ENCODE data around the gene PPL.

Gene PPL

GRCh38 chr16:4922721-4923342 lies 14.1 kb downstream of the PPL start:
- no peak for DNase-seq (ENCODE audit: low read depth)
- no peak overlapping the region for H3K4me3 ChIP-seq (replicated peaks; ENCODE audit: low read depth, low read length)
- TF ChIP-seq CTCF (IDR thresholded peaks at IDR 0.05; ENCODE audit: low read length, missing control alignments) = no peak

GRCh38 chr16:4920826-4921225 lies 16.1 kb downstream of the PPL start:
- no peak for TF ChIP-seq CTCF (IDR thresholded peaks at IDR 0.05; ENCODE audit: low read length, missing control alignments)
- no peak for DNase-seq (ENCODE audit: low read depth)
- no peak overlapping the region for H3K4me3 ChIP-seq (replicated peaks; ENCODE audit: low read depth, low read length)

GRCh38 chr16:4918781-4919251 lies 18.1 kb downstream of the PPL start:
- TF ChIP-seq CTCF (IDR thresholded peaks at IDR 0.05; ENCODE audit: low read length, missing control alignments) = no peak
- no peak for DNase-seq (ENCODE audit: low read depth)
- no peak overlapping the region for H3K4me3 ChIP-seq (replicated peaks; ENCODE audit: low read depth, low read length)

GRCh38 chr16:4917117-4917516 lies 19.8 kb downstream of the PPL start:
- DNase-seq (ENCODE audit: low read depth) = peak; percentile 29
- no peak for TF ChIP-seq CTCF (IDR thresholded peaks at IDR 0.05; ENCODE audit: low read length, missing control alignments)

GRCh38 chr16:4915226-4915761 lies 21.7 kb downstream of the PPL start:
- peak; percentile 29 for DNase-seq (ENCODE audit: low read depth)
- H3K4me3 ChIP-seq (replicated peaks; ENCODE audit: low read depth, low read length) = no peak overlapping the region
- no peak for TF ChIP-seq CTCF (IDR thresholded peaks at IDR 0.05; ENCODE audit: low read length, missing control alignments)

More at GRCh38 chr16:4917117-4917516, 19.8 kb downstream of the PPL start:
- H3K4me3 ChIP-seq (replicated peaks; ENCODE audit: low read depth, low read length) = no peak overlapping the region

GRCh38 chr16:4914528-4915225 lies 22.3 kb downstream of the PPL start:
- H3K4me3 ChIP-seq (replicated peaks; ENCODE audit: low read depth, low read length) = no peak overlapping the region
- DNase-seq (ENCODE audit: low read depth) = no peak
- no peak for TF ChIP-seq CTCF (IDR thresholded peaks at IDR 0.05; ENCODE audit: low read length, missing control alignments)

All from fibroblast of pulmonary artery (primary cell).